Body of pancreas (tissue), 4 donors: ENCODE data around the gene COQ3.

Source experiments
- CTCF ChIP-seq, 7 experiments: fragments of 450-650 bp in 4 of 7; fragments of 200-600 bp in 3 of 7; sonication (generic) in 3 of 7; IDR thresholded peaks; one replicate each; pipeline ENCODE4 v1.5.1; 2016 to 2019; ENCODE audit warnings: antibody characterized with exemption in 7 of 7
- POLR2A ChIP-seq, 3 donors: fragments of 450-650 bp; IDR thresholded peaks; one replicate each; pipeline ENCODE4 v1.6.1; 2016; ENCODE audit warnings: antibody characterized with exemption in 3 of 3, mild to moderate bottlenecking in 2 of 3

DNA sequence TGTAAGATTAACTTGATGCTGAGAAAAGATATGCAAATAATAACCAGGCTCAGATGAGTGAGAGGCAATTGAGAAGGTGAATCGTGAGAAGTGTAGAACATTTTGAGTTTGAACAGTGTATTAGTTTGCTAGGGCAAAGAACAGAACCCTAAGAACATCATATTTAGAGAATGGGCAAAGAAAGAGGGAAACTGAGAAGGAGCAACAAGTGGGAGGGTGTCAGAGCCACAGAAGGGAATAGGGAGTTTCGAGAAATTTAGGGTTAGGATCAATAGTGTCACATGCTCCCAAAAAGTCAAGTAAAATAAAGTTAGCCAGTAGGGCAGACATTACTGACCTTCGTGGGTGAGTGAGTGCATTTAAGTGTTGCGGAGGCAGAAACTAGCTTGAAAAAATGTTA, 39.0 kb downstream of the COQ3 start:
- no peak for TF ChIP-seq CTCF (IDR thresholded peaks at IDR 0.05)
- TF ChIP-seq POLR2A (IDR thresholded peaks at IDR 0.05): no peak
